ENCODE data around the gene GSTM3.

The GSTM3 gene

DNA sequence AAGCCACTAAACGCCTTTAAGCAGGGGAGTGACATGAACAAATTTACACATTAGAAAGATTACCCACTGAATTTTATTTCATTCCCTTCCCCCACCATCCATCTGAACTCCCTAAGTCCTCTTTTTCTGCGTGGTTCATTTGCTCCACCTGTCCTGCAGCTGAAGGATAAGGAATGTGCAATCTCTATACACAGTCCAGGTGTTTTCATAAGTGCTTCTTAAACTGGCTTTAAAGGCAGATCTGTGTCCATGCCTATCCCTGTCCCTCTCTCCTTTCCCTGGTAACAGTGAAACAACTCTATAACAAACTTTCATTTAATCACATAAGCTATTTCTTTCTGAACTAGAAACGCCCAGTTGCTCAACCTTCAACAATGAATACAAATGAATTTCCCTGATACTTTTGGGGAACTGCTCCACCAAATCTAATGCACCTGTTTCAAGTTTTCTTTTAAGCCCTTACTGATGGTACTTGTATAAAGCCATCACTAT is 8.4 kb downstream of the GSTM3 start:
- H3K4me3 ChIP-seq (ENCODE audit: low read depth, low read length) = no peak overlapping the region
- DNase-seq (ENCODE audit: low read depth) = no peak
- TF ChIP-seq, protein P1, sequence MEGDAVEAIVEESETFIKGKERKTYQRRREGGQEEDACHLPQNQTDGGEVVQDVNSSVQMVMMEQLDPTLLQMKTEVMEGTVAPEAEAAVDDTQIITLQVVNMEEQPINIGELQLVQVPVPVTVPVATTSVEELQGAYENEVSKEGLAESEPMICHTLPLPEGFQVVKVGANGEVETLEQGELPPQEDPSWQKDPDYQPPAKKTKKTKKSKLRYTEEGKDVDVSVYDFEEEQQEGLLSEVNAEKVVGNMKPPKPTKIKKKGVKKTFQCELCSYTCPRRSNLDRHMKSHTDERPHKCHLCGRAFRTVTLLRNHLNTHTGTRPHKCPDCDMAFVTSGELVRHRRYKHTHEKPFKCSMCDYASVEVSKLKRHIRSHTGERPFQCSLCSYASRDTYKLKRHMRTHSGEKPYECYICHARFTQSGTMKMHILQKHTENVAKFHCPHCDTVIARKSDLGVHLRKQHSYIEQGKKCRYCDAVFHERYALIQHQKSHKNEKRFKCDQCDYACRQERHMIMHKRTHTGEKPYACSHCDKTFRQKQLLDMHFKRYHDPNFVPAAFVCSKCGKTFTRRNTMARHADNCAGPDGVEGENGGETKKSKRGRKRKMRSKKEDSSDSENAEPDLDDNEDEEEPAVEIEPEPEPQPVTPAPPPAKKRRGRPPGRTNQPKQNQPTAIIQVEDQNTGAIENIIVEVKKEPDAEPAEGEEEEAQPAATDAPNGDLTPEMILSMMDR (conservative IDR thresholded peaks at IDR 0.05; ENCODE audit: low read depth, low read length) = no peak

DNA sequence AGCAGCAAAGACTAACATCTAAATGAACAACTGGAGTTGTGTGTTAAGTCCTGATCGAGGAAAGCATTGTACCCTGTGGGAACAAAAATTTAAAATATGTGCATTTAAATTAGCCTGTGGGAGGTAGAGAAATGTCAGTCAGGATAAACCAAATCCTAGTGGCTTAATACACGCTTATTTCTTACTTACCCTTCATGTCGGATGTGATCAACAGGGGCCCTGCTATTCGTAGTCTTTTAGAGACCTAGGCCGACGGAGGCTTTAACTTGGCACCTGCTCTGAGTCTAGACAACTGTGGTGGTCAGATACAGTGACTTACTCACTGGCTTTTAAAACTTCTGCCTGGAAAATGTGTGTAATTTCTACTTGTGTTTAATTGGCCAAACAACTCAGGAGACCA is 10.2 kb downstream of the GSTM3 start:
- no peak for DNase-seq (ENCODE audit: low read depth)

DNA sequence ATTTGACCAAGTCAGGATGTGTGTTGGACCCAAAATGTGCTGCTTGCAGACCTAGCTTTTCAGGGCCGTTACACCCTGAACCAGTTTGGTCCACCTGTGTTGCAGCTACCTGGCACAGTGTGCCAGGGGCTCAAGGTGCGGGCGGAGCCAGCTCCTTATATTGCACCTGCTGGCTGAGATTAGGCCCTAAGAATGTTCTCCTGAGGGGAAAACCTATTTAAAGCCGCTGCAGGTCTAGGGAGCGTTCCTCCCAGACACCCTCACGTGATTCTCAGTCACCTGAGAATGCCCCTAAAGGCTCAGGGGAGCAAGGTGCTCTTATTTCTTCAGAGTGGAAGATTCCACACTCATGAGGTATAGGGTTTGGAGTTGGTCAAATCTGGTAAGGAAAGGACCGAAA is 12.0 kb downstream of the GSTM3 start:
- TF ChIP-seq, protein P1 (conservative IDR thresholded peaks at IDR 0.05; ENCODE audit: low read depth, low read length) = no peak
- DNase-seq (ENCODE audit: low read depth) = no peak
- no peak overlapping the region for H3K4me3 ChIP-seq (ENCODE audit: low read depth, low read length)

More for the DNA sequence above, 10.2 kb downstream of the GSTM3 start:
- TF ChIP-seq, protein P1 (conservative IDR thresholded peaks at IDR 0.05; ENCODE audit: low read depth, low read length) = no peak
- no peak overlapping the region for H3K4me3 ChIP-seq (ENCODE audit: low read depth, low read length)

DNA sequence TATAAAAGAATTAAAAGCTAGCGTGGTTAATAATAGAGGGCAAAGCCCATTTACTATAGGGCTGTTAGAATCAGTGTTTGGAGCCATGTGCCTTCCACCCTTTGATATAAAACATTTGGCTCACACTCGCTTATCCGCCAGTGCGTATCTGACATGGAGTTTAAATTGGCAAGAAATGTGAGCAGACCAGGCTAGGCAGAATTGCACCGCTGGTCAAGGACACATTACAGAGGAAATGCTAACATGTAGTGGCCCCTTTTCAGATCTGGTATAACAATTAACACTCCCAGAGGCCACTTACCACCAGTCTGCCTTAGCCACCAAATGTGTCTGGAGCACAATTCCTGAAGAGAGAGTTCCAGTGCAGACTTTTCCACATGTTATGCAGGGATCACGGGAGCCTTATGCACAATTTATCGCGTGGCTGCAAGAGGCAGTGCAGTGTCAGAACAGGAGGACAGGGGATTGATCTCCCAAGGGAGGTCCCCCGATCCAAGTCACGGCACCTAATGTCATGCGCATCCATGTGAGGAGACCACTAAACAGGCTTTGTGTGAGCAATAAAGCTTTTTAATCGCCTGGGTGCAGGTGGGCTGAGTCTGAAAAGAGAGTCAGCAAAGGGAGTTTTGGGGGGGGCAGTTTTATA is 14.0 kb downstream of the GSTM3 start:
- DNase-seq (ENCODE audit: low read depth) = no peak
- no peak overlapping the region for H3K4me3 ChIP-seq (ENCODE audit: low read depth, low read length)
- TF ChIP-seq, protein P1 (conservative IDR thresholded peaks at IDR 0.05; ENCODE audit: low read depth, low read length) = no peak

DNA sequence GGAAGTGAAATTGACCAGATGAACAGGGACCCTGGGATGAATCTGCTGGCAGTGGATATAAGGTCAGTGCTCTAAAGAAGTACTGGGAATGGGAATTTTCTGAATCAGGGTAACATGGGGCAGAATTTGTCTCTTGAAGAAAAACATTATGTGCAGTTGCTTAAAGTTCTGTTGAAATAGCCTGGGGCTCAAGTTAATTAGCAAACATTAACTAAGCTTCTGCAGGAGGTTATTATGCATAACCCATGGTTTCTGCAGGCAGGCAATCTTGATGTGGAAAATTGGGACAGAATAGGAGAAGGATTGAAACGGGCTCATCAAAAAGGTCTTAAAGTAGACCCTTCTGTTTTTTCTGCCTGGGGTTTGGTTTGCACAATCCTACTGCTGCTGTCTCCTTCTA is 14.8 kb downstream of the GSTM3 start:
- H3K4me3 ChIP-seq (ENCODE audit: low read depth, low read length) = no peak overlapping the region
- TF ChIP-seq, protein P1 (conservative IDR thresholded peaks at IDR 0.05; ENCODE audit: low read depth, low read length) = no peak
- no peak for DNase-seq (ENCODE audit: low read depth)

DNA sequence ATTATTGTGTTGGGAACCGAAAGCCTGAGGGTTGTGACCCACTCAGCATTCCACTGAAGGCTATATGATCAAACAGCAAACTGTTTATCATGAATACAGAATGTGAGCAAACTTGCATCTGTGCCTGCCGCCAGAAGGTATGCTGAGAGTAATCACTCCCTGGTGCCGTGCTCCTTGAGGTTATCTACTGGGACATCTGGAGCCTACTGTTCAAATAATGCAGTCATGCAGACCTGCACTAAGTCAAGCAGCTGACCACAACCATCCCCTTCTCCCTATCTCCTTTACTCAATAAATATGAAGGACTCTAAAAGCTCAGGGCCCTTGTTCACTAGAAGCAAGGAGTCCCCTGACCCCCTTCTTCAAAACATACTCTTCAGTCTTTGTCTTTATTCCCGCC is 15.3 kb downstream of the GSTM3 start:
- no peak overlapping the region for H3K4me3 ChIP-seq (ENCODE audit: low read depth, low read length)
- TF ChIP-seq, protein P1 (conservative IDR thresholded peaks at IDR 0.05; ENCODE audit: low read depth, low read length) = no peak
- DNase-seq (ENCODE audit: low read depth) = no peak

DNA sequence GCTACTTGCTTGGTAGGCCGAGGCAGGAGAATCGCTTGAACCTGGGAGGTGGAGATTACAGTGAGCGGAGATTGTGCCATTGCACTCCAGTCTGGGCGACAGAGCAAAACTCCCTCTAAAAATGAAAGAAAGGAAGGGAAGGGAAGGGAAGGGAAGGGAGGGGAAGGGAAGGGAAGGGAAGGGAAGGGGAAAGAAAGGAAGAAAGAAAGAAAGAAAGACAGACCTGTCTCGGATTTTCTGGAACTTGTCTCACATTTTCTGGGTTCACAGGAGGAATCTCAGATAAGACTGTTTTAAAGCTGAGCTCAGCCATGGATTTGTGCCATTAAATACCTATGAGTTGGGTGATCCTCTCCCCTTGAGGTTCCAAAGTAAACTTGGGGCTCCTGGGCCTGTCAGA is 15.9 kb downstream of the GSTM3 start:
- no peak overlapping the region for H3K4me3 ChIP-seq (ENCODE audit: low read depth, low read length)

More for the DNA sequence above, 15.9 kb downstream of the GSTM3 start:
- TF ChIP-seq, protein P1 (conservative IDR thresholded peaks at IDR 0.05; ENCODE audit: low read depth, low read length) = no peak
- no peak for DNase-seq (ENCODE audit: low read depth)
